Fibroblast of mammary gland (primary cell): ENCODE results near the gene P2RY14.
"Not testable (repeated sequence)": the region's sequence is repeated elsewhere in the genome, so short reads cannot be mapped to it uniquely, and the experiment has no call there.

Experiments
- DNase-seq: peaks from one replicate; pipeline ENCODE4 v3.0.0-alpha.2; 2010; ENCODE audit warnings: low read depth
- H3K4me3 ChIP-seq: 2 replicates; pipeline ENCODE4 v1.5.1; 2011; ENCODE audit warnings: low read depth, mild to moderate bottlenecking, low read length, moderate library complexity; ENCODE audit not compliant: control insufficient read depth
- TF ChIP-seq, protein P1 (sequence below): conservative IDR thresholded peaks from 2 replicates; pipeline ENCODE4 v1.5.1; 2011; ENCODE audit warnings: low read depth, low read length, inconsistent platforms; ENCODE audit not compliant: control insufficient read depth, insufficient read depth

The P2RY14 gene

DNA sequence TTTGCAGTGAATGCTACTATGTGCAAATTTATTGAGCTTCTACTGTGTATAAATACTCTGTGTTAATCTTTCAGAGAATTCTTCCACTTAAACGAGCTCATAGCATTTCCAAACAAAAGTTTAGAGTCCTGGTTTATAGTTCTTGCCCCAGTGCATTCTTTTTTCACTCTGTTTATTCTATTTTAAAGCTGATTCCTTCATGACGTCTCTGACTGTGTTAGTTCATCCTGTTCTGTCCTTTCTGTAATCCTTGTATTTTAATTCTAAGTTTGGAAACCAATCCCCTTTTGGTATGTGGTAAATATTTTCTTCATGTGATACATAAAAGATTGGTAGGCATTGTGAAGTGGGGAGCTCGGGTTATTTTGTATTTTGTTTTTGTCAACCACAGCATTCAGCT, 18.7 kb downstream of the P2RY14 start:
- no peak overlapping the region for H3K4me3 ChIP-seq
- TF ChIP-seq, protein P1, sequence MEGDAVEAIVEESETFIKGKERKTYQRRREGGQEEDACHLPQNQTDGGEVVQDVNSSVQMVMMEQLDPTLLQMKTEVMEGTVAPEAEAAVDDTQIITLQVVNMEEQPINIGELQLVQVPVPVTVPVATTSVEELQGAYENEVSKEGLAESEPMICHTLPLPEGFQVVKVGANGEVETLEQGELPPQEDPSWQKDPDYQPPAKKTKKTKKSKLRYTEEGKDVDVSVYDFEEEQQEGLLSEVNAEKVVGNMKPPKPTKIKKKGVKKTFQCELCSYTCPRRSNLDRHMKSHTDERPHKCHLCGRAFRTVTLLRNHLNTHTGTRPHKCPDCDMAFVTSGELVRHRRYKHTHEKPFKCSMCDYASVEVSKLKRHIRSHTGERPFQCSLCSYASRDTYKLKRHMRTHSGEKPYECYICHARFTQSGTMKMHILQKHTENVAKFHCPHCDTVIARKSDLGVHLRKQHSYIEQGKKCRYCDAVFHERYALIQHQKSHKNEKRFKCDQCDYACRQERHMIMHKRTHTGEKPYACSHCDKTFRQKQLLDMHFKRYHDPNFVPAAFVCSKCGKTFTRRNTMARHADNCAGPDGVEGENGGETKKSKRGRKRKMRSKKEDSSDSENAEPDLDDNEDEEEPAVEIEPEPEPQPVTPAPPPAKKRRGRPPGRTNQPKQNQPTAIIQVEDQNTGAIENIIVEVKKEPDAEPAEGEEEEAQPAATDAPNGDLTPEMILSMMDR = no peak
- no peak for DNase-seq

DNA sequence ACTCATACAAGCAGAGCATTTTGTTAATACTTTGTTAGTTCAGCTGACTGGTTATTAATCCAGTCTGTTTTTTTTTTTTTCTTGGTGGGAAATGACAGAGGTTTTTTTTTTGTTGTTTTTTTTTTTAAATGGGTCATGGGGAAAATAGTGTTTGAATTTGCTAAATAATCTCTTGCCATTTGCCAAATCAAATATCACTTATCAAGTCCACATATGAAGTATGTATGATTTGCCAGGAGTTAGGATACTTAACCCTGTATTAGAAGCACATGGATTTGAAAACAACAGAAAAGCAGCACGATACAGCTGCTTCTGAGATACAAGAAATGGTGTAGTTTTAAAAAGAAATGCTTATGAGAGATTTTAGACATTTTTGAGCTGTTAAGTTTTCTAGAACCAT, 21.6 kb downstream of the P2RY14 start:
- no peak for DNase-seq
- TF ChIP-seq, protein P1 = no peak
- no peak overlapping the region for H3K4me3 ChIP-seq

DNA sequence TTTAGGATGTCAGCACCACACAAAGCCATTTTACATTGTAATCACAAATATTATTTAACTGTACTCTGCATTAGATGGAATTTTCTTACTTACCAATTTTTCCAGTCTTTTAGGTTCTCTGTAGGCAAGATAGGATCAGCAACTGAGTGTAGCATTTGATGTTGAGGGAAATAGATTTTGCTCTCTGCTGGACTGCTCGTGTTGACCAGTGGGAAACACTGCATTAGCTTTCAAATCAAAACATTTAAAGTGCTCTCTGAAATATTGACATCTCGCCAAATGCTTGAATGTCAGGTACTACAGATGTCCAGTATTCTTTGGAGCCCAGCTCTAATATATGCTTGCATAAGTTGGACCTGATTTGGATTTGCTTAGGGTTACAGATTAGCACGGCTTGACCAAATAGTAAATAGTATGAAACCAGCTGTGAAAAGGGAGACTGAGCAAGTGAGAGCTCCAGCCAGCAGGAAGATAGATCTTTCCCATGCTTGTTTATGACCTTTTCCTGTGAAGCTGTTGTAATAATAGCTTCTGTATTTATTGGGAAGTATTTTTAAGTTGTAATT, 29.5 kb downstream of the P2RY14 start:
- TF ChIP-seq, protein P1 = no peak
- no peak overlapping the region for H3K4me3 ChIP-seq
- DNase-seq = no peak

DNA sequence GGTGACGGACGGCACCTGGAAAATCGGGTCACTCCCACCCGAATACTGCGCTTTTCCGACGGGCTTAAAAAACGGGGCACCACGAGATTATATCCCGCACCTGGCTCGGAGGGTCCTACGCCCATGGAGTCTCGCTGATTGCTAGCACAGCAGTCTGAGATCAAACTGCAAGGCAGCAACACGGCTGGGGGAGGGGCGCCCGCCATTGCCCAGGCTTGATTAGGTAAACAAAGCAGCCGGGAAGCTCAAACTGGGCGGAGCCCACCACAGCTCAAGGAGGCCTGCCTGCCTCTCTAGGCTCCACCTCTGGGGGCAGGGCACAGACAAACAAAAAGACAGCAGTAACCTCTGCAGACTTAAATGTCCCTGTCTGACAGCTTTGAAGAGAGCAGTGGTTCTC, 36.3 kb downstream of the P2RY14 start:
- H3K4me3 ChIP-seq, DNase-seq: not testable (repeated sequence)

DNA sequence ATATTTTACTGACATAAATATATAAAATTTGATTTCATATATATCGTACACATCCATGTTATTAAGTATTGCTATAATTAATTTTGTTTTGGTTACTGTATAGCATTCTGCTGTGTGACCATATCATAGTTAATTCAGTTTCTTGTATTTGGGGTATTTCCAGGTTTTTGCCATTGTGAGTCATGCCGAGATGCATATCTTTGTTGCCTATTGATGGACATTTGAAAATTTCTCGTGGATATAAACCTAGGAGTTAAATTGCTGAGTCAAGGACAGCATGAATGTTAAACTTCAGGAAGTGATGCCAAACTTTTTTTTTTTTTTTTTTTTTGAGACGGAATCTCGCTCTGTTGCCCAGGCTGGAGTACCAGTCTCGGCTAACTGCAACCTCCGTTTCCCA, 41.6 kb downstream of the P2RY14 start:
- no peak overlapping the region for H3K4me3 ChIP-seq
- no peak for DNase-seq
- TF ChIP-seq, protein P1 = no peak

DNA sequence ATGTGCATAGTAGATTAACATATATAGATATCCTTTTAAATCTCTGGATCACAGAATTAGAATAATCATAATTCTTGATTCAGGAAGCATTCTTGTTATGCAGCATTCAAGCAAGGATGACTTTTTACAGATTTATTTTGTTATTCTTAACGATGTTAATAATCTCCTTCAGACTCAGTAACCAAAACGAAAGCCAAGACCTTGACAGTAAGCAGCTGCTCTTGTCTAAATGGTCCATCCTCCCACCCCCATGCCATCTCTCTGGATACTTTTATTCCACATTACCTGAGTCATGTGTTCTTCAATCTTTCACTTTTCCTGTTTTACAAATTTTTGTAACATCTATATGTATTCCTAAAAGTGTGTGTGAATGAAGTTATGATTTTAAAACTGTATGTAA, 42.0 kb downstream of the P2RY14 start:
- DNase-seq = no peak
- TF ChIP-seq, protein P1 = no peak
- H3K4me3 ChIP-seq = no peak overlapping the region

DNA sequence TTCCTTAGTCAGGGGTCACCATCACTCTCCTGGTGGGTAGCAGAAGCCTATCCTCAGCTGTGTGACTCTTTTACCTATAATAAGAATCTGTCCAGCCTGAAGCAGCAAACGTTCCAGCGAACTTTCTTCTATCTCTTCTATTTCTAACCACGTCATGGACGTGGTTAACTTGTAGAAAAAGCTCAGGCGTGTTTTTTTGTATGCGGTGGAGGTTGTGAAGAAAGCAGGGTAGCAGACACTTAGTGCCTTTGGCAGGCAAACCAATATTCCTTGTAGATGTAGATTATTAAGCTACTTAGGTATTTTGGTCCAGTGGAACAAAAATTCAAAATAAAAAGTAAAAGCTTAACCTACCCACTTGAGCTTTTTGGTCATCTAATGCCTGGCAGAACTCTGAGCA, 43.5 kb downstream of the P2RY14 start:
- H3K4me3 ChIP-seq = no peak overlapping the region
- TF ChIP-seq, protein P1 = no peak
- no peak for DNase-seq

DNA sequence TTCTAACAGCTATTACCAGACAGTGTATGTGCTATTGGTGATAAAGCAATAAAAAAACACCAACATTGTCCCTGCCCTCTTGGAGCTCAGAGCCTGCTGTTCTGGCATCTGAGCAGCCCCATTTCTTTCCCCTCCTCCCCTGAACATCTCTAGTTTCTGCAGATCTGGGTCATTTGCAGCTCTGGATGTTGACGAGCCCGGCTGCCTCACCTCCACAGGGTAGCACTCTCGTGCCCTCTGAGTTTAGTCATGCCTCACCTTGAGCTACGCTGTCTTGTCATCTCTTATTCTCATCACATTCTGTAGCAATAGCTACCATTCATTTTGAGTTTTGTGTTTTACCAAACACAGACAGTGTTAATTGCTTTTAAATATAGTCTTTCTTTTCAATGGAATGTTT, 45.4 kb downstream of the P2RY14 start:
- no peak overlapping the region for H3K4me3 ChIP-seq
- no peak for DNase-seq
- TF ChIP-seq, protein P1 = no peak

DNA sequence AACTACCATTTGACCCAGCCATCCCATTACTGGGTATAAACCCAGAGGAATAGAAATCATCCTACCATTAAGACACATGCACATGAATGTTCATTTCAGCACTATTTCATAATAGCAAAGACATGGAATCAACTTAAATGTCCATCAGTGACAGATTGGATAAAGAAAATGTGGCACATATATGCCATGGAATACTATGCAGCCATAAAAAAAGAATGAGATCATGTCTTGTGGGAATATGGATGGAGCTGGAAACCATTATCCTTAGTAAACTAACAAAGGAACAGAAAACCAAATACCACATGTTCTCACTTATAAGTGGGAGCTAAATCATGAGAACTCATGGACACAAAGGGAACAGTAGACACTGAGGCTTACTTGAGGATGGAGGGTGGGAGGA, 45.9 kb downstream of the P2RY14 start:
- H3K4me3 ChIP-seq, DNase-seq: not testable (repeated sequence)
